GM13976 (cell line): Measurements from ENCODE around the gene RBM23.

ENCODE experiments used
- DNase-seq: peaks from one replicate; pipeline ENCODE4 v3.0.0; 2012; ENCODE audit warnings: low spot score
- in situ Hi-C: fragments of 300-500 bp; cut with MboI; formaldehyde crosslinking; loops from one replicate; pipeline ENCODE4 v1.12.0; 2022; ENCODE audit warnings: low sequenced_read_pairs, mixed read lengths, inconsistent platforms; ENCODE audit not compliant: unreplicated experiment
- TF ChIP-seq, protein P1 (sequence below): IDR thresholded peaks from 2 replicates; pipeline ENCODE4 v1.5.1; 2012; ENCODE audit warnings: borderline replicate concordance, mild to moderate bottlenecking; ENCODE audit not compliant: insufficient read depth; ENCODE audit errors: extremely low read depth, missing control alignments, control extremely low read depth

Gene RBM23

DNA sequence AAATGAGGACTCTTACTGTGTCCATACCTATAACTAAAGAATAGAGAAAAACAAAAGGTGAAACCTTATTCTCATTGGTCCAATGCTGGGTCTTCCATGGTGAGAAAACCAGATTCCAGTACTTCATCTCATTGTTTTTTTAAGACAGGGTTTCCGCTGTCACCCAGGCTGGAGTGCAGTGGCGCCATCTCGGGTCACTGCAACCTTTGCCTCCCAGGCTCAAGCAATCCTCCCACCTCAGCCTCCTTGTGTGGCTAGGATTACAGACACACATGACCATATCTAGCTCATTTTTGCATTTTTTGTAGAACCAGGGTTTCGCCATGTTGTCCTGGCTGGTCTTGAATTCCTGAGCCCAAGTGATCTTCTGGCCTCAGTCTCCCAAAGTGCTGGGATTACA is 13.3 kb downstream of the RBM23 start:
- no peak for DNase-seq
- TF ChIP-seq, protein P1, sequence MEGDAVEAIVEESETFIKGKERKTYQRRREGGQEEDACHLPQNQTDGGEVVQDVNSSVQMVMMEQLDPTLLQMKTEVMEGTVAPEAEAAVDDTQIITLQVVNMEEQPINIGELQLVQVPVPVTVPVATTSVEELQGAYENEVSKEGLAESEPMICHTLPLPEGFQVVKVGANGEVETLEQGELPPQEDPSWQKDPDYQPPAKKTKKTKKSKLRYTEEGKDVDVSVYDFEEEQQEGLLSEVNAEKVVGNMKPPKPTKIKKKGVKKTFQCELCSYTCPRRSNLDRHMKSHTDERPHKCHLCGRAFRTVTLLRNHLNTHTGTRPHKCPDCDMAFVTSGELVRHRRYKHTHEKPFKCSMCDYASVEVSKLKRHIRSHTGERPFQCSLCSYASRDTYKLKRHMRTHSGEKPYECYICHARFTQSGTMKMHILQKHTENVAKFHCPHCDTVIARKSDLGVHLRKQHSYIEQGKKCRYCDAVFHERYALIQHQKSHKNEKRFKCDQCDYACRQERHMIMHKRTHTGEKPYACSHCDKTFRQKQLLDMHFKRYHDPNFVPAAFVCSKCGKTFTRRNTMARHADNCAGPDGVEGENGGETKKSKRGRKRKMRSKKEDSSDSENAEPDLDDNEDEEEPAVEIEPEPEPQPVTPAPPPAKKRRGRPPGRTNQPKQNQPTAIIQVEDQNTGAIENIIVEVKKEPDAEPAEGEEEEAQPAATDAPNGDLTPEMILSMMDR: no peak
- in situ Hi-C loops: no loop called here

DNA sequence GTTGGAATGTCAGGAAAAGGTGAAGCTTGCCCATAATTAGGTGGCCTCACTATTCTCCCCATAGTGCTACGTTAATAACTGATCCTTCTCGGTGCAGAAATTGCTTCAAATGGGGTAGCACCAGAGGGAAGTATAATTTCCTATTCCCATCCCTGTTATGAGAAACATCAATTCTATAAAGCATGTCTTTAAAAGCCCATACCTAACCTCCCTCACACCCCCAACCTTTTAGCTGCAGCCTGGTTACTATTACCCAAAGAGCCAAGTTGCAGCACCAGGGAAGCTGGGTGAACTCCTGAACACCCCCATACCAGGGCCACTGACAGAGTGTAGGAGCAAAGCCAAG is 15.2 kb downstream of the RBM23 start:
- TF ChIP-seq, protein P1: no peak
- in situ Hi-C loops: no loop called here
- no peak for DNase-seq

DNA sequence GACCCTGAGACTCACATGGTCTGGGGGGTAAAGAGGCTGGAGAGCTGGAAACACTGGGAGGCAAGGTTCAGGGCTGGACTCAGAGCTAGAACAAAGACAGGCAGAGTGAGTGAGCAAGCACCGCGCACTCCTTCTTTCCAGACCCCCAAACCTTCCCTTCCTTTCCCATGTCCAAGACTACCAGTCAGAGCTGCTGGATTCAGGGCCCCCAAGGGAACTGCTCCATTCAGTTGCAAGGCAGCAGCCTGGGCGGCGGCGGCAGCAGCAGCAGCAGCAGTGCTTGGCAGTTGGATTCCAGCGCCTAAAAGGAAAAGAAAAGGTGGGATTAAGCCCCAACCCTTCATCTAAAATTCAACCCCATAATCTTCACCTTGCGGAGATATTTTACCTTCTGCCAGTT is 17.1 kb downstream of the RBM23 start:
- DNase-seq: no peak
- TF ChIP-seq, protein P1: no peak
- in situ Hi-C loops: no loop called here

DNA sequence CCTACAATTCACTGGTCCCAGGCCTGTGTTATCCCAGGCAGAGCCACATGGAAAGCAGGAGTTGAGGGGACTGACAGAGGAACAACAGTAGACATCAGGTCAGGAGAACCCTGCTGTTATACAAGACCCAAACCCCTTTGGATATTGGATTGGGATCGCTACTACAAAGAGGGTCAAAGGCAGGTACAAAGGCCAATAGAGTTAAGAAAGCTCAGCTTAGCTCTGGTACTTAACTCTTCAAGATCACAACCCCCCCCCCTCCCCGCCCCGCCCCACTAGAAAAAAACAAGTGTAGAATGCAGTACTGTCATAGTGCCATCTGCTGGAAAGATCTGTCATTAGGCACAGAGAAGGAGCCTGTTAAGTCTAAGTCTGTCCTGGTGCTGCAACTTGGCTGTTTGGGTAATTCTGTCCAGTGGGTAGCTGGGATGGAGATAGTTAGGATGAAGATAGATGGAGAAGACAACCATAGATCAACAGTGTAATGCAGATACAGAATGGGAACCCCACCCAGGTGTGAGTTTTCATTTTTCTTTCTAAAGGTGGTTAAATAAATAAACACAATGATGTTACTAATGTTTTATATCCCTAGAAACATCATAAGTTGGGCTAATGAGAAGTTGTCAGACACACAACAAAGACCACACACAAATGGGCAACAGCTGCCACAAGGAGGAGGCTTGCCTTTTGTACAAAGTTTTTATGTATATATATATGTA is 18.7 kb downstream of the RBM23 start:
- TF ChIP-seq, protein P1: peak; percentile 56
- in situ Hi-C loops: no loop called here
- peak; percentile 74 for DNase-seq

DNA sequence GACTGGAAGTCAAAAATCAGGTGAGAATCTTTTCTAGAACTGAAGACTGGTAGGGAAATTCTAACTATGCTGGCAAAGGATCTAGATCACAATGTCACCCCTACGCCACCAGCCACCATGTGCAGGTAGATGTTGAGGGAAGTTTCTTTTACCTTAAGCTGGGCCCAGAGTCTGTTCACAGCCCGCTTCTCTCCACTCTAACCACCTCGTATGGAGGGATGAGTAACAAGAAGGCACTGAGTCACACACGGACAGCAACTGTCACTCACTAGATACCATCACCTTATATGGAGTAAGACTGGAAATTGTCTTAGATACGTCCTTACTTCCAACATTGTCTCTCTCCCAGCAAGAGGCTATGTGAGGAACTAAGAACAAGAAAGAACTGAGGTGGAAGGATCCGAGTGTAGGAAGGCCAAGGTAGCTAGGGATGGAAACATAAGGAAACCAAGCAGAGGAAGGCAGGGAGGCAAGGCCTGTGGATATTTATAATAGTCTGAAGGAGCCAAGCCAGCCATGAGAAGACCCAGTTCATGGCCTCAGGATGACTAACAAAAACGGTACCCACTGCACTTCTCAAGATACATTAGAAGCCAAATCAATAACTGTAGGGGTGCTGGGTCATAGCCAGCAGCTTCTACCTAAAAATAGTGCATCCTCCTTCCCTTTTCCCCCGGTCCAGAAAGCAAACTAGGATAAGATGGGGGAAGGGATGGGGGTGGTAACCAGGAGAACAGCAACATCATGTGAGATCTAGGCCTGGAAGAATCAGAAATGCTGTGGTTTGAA is 20.5 kb downstream of the RBM23 start:
- TF ChIP-seq, protein P1: no peak
- in situ Hi-C loops: no loop called here
- DNase-seq: no peak

DNA sequence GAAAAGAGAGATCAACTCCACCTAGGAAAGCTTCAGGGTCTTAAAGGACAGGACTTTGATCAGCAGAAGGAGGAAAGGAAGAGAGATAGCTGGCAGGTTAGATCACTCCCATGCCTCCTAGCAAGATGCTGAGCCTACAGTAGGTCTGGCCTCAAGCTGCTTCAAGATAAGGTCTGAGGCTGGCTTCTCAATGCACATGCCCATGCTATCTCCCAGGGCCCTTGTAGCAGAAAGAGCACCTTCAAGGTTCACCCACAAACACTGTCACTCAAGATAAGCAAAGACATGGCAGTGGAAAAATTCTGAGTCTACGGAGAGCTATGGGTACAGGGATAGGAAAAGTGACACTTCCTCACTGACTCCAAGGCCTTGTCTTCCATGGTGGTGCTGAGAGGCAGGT is 21.6 kb downstream of the RBM23 start:
- TF ChIP-seq, protein P1: no peak
- in situ Hi-C loops: no loop called here
- no peak for DNase-seq

DNA sequence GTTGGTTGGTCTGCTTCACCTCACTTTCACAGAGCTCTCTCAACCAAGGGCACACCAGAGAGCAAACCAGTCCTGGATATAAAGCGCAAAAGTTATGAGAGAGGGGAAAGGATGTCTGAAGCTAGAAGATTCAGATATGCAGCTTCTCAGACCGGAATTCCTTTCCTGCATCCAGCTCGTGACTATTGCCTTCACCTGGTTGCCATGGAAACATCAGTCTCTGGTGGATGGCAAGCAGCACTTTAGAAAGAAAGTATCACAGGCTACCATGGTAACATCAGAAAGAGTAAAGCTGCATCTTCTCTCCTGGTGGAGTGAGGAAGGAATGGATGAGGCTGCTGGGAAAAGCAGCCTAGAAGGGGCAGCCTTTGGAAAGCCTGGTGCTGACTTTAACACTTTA is 22.2 kb downstream of the RBM23 start:
- in situ Hi-C loops: no loop called here
- no peak for DNase-seq
- TF ChIP-seq, protein P1: no peak
